Measurements from ENCODE around the gene STK39. TPM values are rescaled to one million over a fixed set of nuclear protein-coding genes. Genes with fewer than 3 reads are reported as not detected.

STK39 gene
- total and polyA plus RNA-seq, 2 donors (not counting 1 experiment from before 2014, with no cell fraction given), result 2.3 to 14.6 TPM

DNA sequence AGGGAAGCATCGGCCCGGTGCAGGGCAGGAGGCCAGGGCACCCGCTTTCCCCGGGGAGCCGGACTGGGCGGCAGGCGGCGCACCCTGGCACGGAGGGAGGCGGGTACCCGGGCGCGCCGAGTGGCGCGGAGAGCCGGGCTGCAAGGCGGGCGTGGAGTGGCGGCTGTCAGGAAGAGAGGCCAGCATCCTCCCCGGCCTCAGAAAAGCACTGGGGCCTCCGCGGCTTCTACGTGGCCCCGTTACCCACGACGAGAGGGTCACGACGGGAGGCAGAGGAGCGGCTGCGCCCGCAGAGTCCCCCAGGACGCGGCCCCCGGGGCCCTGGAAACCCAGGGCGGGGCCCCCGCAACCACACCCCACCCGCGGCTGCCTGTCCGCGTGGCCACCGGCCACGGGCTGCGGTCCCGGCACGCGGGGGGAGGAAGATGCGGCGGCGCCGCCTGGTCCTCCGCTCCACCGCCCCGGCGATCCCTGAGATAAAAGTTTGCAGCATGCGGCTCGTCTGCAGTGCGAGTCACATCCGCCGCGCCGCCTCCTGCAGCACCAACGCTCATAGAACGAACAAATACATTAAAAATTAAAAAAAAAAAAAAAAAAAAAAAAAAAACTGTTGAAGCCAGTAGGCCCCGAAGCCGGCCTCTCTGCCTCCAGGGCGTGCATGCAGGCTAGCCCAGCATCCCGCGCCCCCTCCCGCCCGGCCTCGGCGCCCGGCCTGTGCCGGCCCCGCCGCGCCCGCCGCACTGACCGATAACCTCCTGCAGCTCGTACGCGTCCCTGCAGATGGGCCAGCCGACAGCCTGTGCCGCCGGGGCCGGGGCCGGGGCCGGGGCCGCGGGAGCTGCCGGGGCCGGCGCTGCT is 683 bp downstream of the STK39 start:
- Mint-ChIP-seq H3K9me3 (ENCODE audit: insufficient read depth) (no peaks in the 10 kb centered on the region), H3K4me1 (peaks cover 31% of the 10 kb centered on the region), H3K4me3 (peak overlapping the region; percentile 93), H3K27me3 (no peaks in the 10 kb centered on the region), H3K27ac (peak overlapping the region; percentile 93)
- WGBS (ENCODE audit: insufficient coverage), result under 1% methylated on average over 90 of the region's 95 CpGs
- peak overlapping the region; percentile 2 to 74 (median 68) for H3K4me3 ChIP-seq (ENCODE audit: control extremely low read depth in 1 of 5, extremely low read depth in 1 of 5, insufficient read depth in 1 of 5, low read depth in 2 of 5, low read length in 4 of 5)
- TF ChIP-seq, protein P1, sequence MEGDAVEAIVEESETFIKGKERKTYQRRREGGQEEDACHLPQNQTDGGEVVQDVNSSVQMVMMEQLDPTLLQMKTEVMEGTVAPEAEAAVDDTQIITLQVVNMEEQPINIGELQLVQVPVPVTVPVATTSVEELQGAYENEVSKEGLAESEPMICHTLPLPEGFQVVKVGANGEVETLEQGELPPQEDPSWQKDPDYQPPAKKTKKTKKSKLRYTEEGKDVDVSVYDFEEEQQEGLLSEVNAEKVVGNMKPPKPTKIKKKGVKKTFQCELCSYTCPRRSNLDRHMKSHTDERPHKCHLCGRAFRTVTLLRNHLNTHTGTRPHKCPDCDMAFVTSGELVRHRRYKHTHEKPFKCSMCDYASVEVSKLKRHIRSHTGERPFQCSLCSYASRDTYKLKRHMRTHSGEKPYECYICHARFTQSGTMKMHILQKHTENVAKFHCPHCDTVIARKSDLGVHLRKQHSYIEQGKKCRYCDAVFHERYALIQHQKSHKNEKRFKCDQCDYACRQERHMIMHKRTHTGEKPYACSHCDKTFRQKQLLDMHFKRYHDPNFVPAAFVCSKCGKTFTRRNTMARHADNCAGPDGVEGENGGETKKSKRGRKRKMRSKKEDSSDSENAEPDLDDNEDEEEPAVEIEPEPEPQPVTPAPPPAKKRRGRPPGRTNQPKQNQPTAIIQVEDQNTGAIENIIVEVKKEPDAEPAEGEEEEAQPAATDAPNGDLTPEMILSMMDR (IDR thresholded peaks at IDR 0.05), result peak; percentile 28
- TF ChIP-seq EZH2 (IDR thresholded peaks at IDR 0.05; ENCODE audit: borderline replicate concordance, insufficient read depth, low read depth, low read length, poor library complexity, severe bottlenecking), result no peak
- CTCF ChIA-PET, result interaction anchor here (0.8 kb wide), 1 partner anchor 71 kb away, joined by 3 read pairs; no protein-coding TSS in a partner anchor
- no peaks in the 10 kb centered on the region for H3K27me3 ChIP-seq (replicated peaks in 1 of 4; ENCODE audit: control extremely low read depth in 1 of 4, control insufficient read depth in 3 of 4, insufficient read depth in 4 of 4, low read length in 3 of 4)
- H3K79me2 ChIP-seq (ENCODE audit: control insufficient read depth, insufficient read depth, low read length), result peaks cover 21% of the 10 kb centered on the region
- ATAC-seq (ENCODE audit: low read depth) (peak; percentile 49), DNase-seq (peak; percentile 83)
- peak overlapping the region; percentile 23 to 70 for H3K27ac ChIP-seq (ENCODE audit: low read length in 2 of 2)
- peak overlapping the region; percentile 76 for H3K9ac ChIP-seq (ENCODE audit: low read length)
- intact Hi-C loops (cut with micrococcal nuclease), result loop anchor here (2.0 to 10.0 kb wide), 5 partner anchors 34 to 208 kb away; partner anchors contain the start of gene CERS6
- peaks cover 7 to 23% of the 10 kb centered on the region in 2 donors for H3K4me1 ChIP-seq (ENCODE audit: control insufficient read depth in 2 of 2, insufficient read depth in 2 of 2, low read length in 2 of 2)
- POLR2A ChIA-PET, result no interaction called here
- H3K9me3 ChIP-seq (ENCODE audit: control extremely low read depth in 1 of 3, control insufficient read depth in 2 of 3, insufficient read depth in 1 of 3, low read length in 2 of 3), result no peaks in the 10 kb centered on the region
- H3K4me2 ChIP-seq (replicated peaks; ENCODE audit: low read depth, low read length, poor library complexity, severe bottlenecking), result peak overlapping the region; percentile 94
- no peaks in the 10 kb centered on the region for H3K36me3 ChIP-seq (replicated peaks in 1 of 2; ENCODE audit: control extremely low read depth in 1 of 2, control insufficient read depth in 1 of 2, extremely low read depth in 1 of 2, insufficient read depth in 2 of 2, low read length in 1 of 2)
- peak overlapping the region; percentile 85 for H2AFZ ChIP-seq (ENCODE audit: insufficient read depth, low read depth, low read length, poor library complexity, severe bottlenecking)
- no peaks in the 10 kb centered on the region for H4K20me1 ChIP-seq (ENCODE audit: control insufficient read depth, insufficient read depth, low read length, poor library complexity, severe bottlenecking)

DNA sequence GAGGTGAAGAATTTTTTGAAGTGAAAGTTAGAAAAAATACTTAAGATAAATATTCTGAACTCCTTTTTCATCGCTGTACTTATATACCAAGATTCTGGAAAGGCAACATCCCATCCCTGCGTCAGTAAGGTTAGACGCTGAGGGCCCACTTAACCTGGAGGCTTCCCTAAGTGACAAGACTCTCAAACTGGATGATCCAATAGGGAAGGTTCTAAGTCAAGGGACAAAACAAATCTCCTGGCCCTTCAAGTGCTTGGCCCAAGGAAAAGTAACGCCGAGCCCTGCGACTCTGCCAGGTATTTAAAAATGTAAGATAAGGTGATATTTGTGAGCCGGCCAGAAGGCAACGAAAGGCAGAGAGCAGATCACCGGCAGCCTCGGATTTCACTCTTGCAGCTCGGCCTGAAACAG is 1.3 kb downstream of the STK39 start:
- Histone ChIP-seq H3K9ac (ENCODE audit: low read length) (peak overlapping the region; percentile 76), H4K20me1 (ENCODE audit: control insufficient read depth, insufficient read depth, low read length, poor library complexity, severe bottlenecking) (peaks cover under 1% of the 10 kb centered on the region), H3K27ac (ENCODE audit: low read length in 2 of 2) (peak overlapping the region in 1 of 2 donors; percentile 70), H3K36me3 (replicated peaks in 1 of 2; ENCODE audit: control extremely low read depth in 1 of 2, control insufficient read depth in 1 of 2, extremely low read depth in 1 of 2, insufficient read depth in 2 of 2, low read length in 1 of 2) (no peaks in the 10 kb centered on the region), H3K4me1 (ENCODE audit: control insufficient read depth in 2 of 2, insufficient read depth in 2 of 2, low read length in 2 of 2) (peaks cover 7 to 23% of the 10 kb centered on the region in 2 donors), H2AFZ (ENCODE audit: insufficient read depth, low read depth, low read length, poor library complexity, severe bottlenecking) (peak overlapping the region; percentile 85), H3K4me2 (replicated peaks; ENCODE audit: low read depth, low read length, poor library complexity, severe bottlenecking) (peak overlapping the region; percentile 94), H3K79me2 (ENCODE audit: control insufficient read depth, insufficient read depth, low read length) (peaks cover 27% of the 10 kb centered on the region), H3K9me3 (ENCODE audit: control extremely low read depth in 1 of 3, control insufficient read depth in 2 of 3, insufficient read depth in 1 of 3, low read length in 2 of 3) (no peaks in the 10 kb centered on the region), H3K4me3 (ENCODE audit: control extremely low read depth in 1 of 5, extremely low read depth in 1 of 5, insufficient read depth in 1 of 5, low read depth in 2 of 5, low read length in 4 of 5) (peak overlapping the region in 4 of 5 experiments; percentile 45 to 74 (median 70)), H3K27me3 (replicated peaks in 1 of 4; ENCODE audit: control extremely low read depth in 1 of 4, control insufficient read depth in 3 of 4, insufficient read depth in 4 of 4, low read length in 3 of 4) (no peaks in the 10 kb centered on the region)
- DNase-seq (no peak), ATAC-seq (ENCODE audit: low read depth) (no peak)
- ChIA-PET CTCF (no interaction called here), POLR2A (no interaction called here)
- Mint-ChIP-seq H3K4me1 (peaks cover 31% of the 10 kb centered on the region), H3K9me3 (ENCODE audit: insufficient read depth) (no peaks in the 10 kb centered on the region), H3K27me3 (no peaks in the 10 kb centered on the region), H3K27ac (peak overlapping the region; percentile 91), H3K4me3 (peak overlapping the region; percentile 93)
- WGBS (ENCODE audit: insufficient coverage), result 6% methylated on average over 8 of the region's 11 CpGs
- TF ChIP-seq EZH2 (IDR thresholded peaks at IDR 0.05; ENCODE audit: borderline replicate concordance, insufficient read depth, low read depth, low read length, poor library complexity, severe bottlenecking), result no peak
- TF ChIP-seq, protein P1 (IDR thresholded peaks at IDR 0.05), result no peak
- intact Hi-C loops (cut with micrococcal nuclease), result loop anchor here (2.0 to 10.0 kb wide), 5 partner anchors 33 to 209 kb away; partner anchors contain the start of gene CERS6

All from B cell (primary cell).